ENCODE measurements around the gene TGFBR2. TPM values are rescaled to one million over a fixed set of nuclear protein-coding genes. Genes with fewer than 3 reads are reported as not detected.

TGFBR2 gene
- total RNA-seq, 4 donors from 2014 or later = 10.1 to 114 (median 48.7) TPM

DNA sequence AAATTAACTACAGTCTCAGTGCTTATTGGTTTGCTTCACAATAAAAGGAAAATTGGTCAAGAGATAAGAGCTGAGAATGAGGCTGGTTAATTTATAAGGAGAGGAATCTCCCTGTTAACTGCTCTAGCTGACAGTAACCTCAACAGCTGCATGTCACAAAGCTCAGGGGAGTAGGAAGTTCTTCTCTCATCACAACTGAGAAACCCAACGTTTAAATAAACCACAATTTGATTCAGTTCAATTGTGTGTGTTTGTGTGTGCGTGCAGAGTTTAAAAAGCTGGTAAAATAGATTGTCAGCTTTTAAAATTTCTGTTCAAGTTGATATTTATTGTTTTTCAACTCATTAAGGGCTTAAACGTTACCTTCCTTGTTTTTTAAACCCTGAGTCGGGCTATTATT, 3.5 kb upstream of the TGFBR2 start:
- Histone ChIP-seq H3K36me3 (no peaks in the 10 kb centered on the region), H3K27me3 (peaks cover 0 to 15% (median 0%) of the 10 kb centered on the region in 4 donors), H3K9me3 (no peaks in the 10 kb centered on the region), H3K27ac (no peak overlapping the region), H3K4me3 (no peak overlapping the region), H3K4me1 (peaks cover 0 to 48% (median 9%) of the 10 kb centered on the region in 3 donors)
- WGBS, 2 donors = 67 to 71% methylated on average over 4 of the region's 4 CpGs
- intact Hi-C loops (cut with DNase I) = no loop called here
- DNase-seq = no peak
- TF ChIP-seq, protein P1, sequence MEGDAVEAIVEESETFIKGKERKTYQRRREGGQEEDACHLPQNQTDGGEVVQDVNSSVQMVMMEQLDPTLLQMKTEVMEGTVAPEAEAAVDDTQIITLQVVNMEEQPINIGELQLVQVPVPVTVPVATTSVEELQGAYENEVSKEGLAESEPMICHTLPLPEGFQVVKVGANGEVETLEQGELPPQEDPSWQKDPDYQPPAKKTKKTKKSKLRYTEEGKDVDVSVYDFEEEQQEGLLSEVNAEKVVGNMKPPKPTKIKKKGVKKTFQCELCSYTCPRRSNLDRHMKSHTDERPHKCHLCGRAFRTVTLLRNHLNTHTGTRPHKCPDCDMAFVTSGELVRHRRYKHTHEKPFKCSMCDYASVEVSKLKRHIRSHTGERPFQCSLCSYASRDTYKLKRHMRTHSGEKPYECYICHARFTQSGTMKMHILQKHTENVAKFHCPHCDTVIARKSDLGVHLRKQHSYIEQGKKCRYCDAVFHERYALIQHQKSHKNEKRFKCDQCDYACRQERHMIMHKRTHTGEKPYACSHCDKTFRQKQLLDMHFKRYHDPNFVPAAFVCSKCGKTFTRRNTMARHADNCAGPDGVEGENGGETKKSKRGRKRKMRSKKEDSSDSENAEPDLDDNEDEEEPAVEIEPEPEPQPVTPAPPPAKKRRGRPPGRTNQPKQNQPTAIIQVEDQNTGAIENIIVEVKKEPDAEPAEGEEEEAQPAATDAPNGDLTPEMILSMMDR (IDR thresholded peaks at IDR 0.05) = no peak
- TF ChIP-seq POLR2A (IDR thresholded peaks at IDR 0.05) = no peak

GRCh38 chr3:30604093-30604492, 2.3 kb upstream of the TGFBR2 start:
- Histone ChIP-seq H3K4me3 (no peak overlapping the region), H3K9me3 (no peaks in the 10 kb centered on the region), H3K36me3 (no peaks in the 10 kb centered on the region), H3K27me3 (peaks cover 0 to 15% (median 0%) of the 10 kb centered on the region in 4 donors), H3K27ac (peak overlapping the region in 2 of 4 donors; percentile 98), H3K4me1 (peaks cover 0 to 46% (median 9%) of the 10 kb centered on the region in 3 donors)
- TF ChIP-seq, protein P1 (IDR thresholded peaks at IDR 0.05) = no peak
- TF ChIP-seq POLR2A (IDR thresholded peaks at IDR 0.05) = no peak
- intact Hi-C loops (cut with DNase I) = no loop called here
- DNase-seq = no peak
- WGBS, 2 donors = 54 to 63% methylated on average over 3 of the region's 3 CpGs

DNA sequence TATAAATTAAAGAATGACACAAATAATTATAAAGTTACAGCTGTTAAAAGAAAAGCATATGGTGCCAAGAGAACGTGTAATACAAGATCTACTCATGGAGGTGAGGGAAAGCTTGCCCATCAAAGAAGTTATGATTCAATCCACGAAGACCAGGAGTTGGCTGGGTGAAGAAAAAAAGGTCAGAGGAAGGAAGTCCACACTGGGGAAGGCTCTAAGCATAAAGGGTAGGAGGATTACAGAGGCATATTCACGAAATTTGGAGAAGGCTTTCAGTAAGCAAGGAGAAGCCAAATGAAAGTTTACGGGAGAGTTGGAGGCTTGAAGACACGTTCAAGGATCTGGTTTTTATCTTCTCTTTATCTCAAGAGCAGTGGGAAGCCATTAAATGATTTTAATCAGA, 1.8 kb upstream of the TGFBR2 start:
- no peaks in the 10 kb centered on the region for H3K9me3 ChIP-seq
- H3K36me3 ChIP-seq = no peaks in the 10 kb centered on the region
- 64 to 65% methylated on average over 5 of the region's 5 CpGs for WGBS, 2 donors
- no peak overlapping the region for H3K4me3 ChIP-seq
- intact Hi-C loops (cut with DNase I) = no loop called here
- DNase-seq = no peak
- H3K27me3 ChIP-seq = peaks cover 0 to 15% (median 0%) of the 10 kb centered on the region in 4 donors
- TF ChIP-seq POLR2A (IDR thresholded peaks at IDR 0.05) = no peak
- TF ChIP-seq, protein P1 (IDR thresholded peaks at IDR 0.05) = no peak
- H3K27ac ChIP-seq = peak overlapping the region in 3 of 4 donors; percentile 96 to 98 (median 98)
- peaks cover 0 to 46% (median 9%) of the 10 kb centered on the region in 3 donors for H3K4me1 ChIP-seq

DNA sequence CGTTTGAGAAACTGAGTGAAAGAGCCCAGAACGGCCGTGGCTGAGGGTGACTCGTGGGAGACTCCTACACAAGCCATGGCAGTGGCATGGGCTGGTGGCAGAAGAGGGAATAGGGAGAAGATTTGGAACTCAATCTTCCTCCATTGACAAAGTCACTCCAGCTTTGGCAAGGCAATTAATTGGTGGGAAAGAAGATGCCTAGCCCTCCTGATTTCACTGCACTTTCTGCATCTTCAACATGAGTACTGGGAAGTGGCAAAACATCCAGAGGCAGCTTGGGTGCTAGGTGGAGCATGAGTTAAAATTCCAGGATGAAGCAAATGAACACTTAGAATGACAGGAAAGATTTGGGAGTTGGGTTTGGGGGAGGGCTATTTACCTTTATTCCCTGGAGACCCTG, 1.4 kb upstream of the TGFBR2 start:
- DNase-seq = no peak
- H3K4me1 ChIP-seq = peaks cover 0 to 46% (median 9%) of the 10 kb centered on the region in 3 donors
- H3K9me3 ChIP-seq = no peaks in the 10 kb centered on the region
- TF ChIP-seq POLR2A (IDR thresholded peaks at IDR 0.05) = no peak
- TF ChIP-seq, protein P1 (IDR thresholded peaks at IDR 0.05) = no peak
- H3K4me3 ChIP-seq = no peak overlapping the region
- no peaks in the 10 kb centered on the region for H3K36me3 ChIP-seq
- 63 to 91% methylated on average over 4 of the region's 4 CpGs for WGBS, 2 donors
- intact Hi-C loops (cut with DNase I) = no loop called here
- H3K27ac ChIP-seq = peak overlapping the region in 3 of 4 donors; percentile 96 to 98 (median 98)
- peaks cover 0 to 15% (median 0%) of the 10 kb centered on the region in 4 donors for H3K27me3 ChIP-seq

DNA sequence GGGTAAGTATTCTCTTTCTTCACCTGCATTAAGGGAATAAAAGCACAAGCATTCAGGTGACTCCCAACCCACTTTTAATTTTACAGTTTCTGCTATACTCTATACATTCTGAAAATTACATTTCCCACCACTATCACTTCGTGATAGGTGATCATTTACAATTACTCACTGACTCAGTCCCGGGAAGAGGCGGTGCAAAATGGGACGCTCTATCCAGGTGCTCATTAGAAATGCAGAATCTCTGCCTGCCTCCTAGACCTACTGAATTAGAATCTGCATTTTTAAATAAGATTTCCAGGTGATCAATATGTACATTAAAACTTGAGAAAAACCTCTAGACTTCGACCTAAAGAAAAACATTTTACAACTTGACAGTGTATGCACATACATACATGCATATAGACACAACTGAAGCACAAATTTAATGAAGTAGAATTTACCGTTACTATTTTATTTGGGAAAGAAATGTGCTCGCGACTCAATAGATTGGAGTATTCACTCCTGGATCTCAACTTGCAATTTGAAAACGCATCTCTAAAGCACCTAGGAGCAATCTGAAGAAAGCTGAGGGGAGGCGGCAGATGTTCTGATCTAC, 598 bp upstream of the TGFBR2 start:
- Histone ChIP-seq H3K4me3 (peak overlapping the region; percentile 78 to 98 (median 91)), H3K36me3 (no peaks in the 10 kb centered on the region), H3K27me3 (peaks cover 0 to 15% (median 0%) of the 10 kb centered on the region in 4 donors), H3K27ac (peak overlapping the region; percentile 88 to 98 (median 97)), H3K9me3 (no peaks in the 10 kb centered on the region), H3K4me1 (peaks cover 0 to 45% (median 9%) of the 10 kb centered on the region in 3 donors)
- intact Hi-C loops (cut with DNase I) = no loop called here
- 20 to 23% methylated on average over 10 of the region's 10 CpGs for WGBS, 2 donors
- no peak for DNase-seq
- TF ChIP-seq, protein P1 (IDR thresholded peaks at IDR 0.05) = no peak
- TF ChIP-seq POLR2A (IDR thresholded peaks at IDR 0.05) = no peak

Measured in esophagus squamous epithelium (tissue), 5 donors.